HepG2 (cell line): ENCODE data around the gene OR2B2. TPM values are rescaled to one million over a fixed set of nuclear protein-coding genes. Genes with fewer than 3 reads are reported as not detected.
"Not testable (repeated sequence)": the region's sequence is repeated elsewhere in the genome, so short reads cannot be mapped to it uniquely, and the experiment has no call there.

Experiments used
- ATAC-seq: fragments of 200-7000 bp; cut with Tn5 transposase; 3 replicates; pipeline ENCODE4 v1.9.1; 2020; ENCODE audit warnings: mild to moderate bottlenecking, moderate library complexity
- BruUV-seq: library from RNA; stranded (reverse); fragments of 400-500 nt; replicated peaks from 2 replicates; lab custom pipeline; 2021; lab: Mats Ljungman, UMichigan
- CTCF ChIA-PET: fragments of 300-600 bp; formaldehyde crosslinking; extraction: SDS; loops from one replicate; lab custom pipeline; 2021; ENCODE audit warnings: low total read pairs, inconsistent platforms, low intra/inter-chr PET ratio; lab: Yijun Ruan, JAX
- POLR2A ChIA-PET: fragments of 350-600 bp; sonication (Branson Sonifier 250); formaldehyde crosslinking; loops from one replicate; lab custom pipeline; 2020; ENCODE audit warnings: antibody characterized with exemption, inconsistent platforms; lab: Yijun Ruan, JAX
- DNase-seq: peaks from one replicate; pipeline ENCODE4 v3.0.0-alpha.2; 2015; ENCODE audit warnings: low spot score
- FAIRE-seq: peaks from 3 replicates; lab custom pipeline; 2011; peaks lifted over from hg19 to GRCh38; lab: Jason Lieb, UNC
- H2AFZ ChIP-seq: one replicate; pipeline ENCODE4 v1.6.1; 2011; ENCODE audit warnings: low read length, inconsistent platforms
- H3K27ac ChIP-seq: fragments of 300-600 bp; 3 replicates; pipeline ENCODE4 v1.8.0; 2011; ENCODE audit warnings: mixed run types, mild to moderate bottlenecking, mixed read lengths, low read length, inconsistent platforms; ENCODE audit not compliant: insufficient read depth; ENCODE audit errors: extremely low read length
- H3K27me3 ChIP-seq, 2 experiments: fragments of 200-600 bp in 1 of 2; 2 replicates in 1 of 2; 3 replicates in 1 of 2; pipeline versions ENCODE4 v1.6.0 to v1.8.0; 2011; ENCODE audit warnings: low read length in 2 of 2, mild to moderate bottlenecking in 2 of 2, moderate library complexity in 2 of 2, inconsistent platforms in 1 of 2; ENCODE audit not compliant: insufficient read depth in 2 of 2, control insufficient read depth in 1 of 2
- H3K36me3 ChIP-seq, 2 experiments: fragments of 200-600 bp in 1 of 2; replicated peaks in 1 of 2; 2 replicates in 1 of 2; 3 replicates in 1 of 2; pipeline versions ENCODE4 v1.5.1 to v1.8.0; 2011; ENCODE audit warnings: low read length in 2 of 2, inconsistent platforms in 1 of 2; ENCODE audit not compliant: insufficient read depth in 2 of 2, control insufficient read depth in 1 of 2
- H3K4me1 ChIP-seq: 2 replicates; pipeline ENCODE4 v1.5.1; 2012; ENCODE audit warnings: low read length, inconsistent platforms; ENCODE audit not compliant: insufficient read depth
- H3K4me2 ChIP-seq: 2 replicates; pipeline ENCODE4 v1.6.0; 2011; ENCODE audit warnings: low read depth, low read length, inconsistent platforms
- H3K4me3 ChIP-seq, 3 experiments: fragments of 200-600 bp in 1 of 3; sonication (generic), shearing (Covaris generic) in 1 of 3; replicated peaks in 1 of 3; 2 replicates each; pipeline ENCODE4 v1.5.1; 2011 to 2016; ENCODE audit warnings: low read length in 3 of 3, inconsistent platforms in 2 of 3, low read depth in 2 of 3, mild to moderate bottlenecking in 2 of 3, control low read depth in 1 of 3, mixed read lengths in 1 of 3; ENCODE audit not compliant: insufficient read depth in 1 of 3
- H3K79me2 ChIP-seq: one replicate; pipeline ENCODE4 v1.6.1; 2011; ENCODE audit warnings: low read length, inconsistent platforms; ENCODE audit not compliant: insufficient read depth
- H3K9ac ChIP-seq: 2 replicates; pipeline ENCODE4 v1.6.0; 2011; ENCODE audit warnings: mild to moderate bottlenecking, low read depth, low read length, inconsistent platforms; ENCODE audit not compliant: insufficient read depth
- H3K9me3 ChIP-seq: 2 replicates; pipeline ENCODE4 v1.5.1; 2012; ENCODE audit warnings: mild to moderate bottlenecking, low read length
- H4K20me1 ChIP-seq: 2 replicates; pipeline ENCODE4 v1.6.0; 2011; ENCODE audit warnings: inconsistent platforms, mild to moderate bottlenecking, low read length, moderate library complexity; ENCODE audit not compliant: insufficient read depth
- EED ChIP-seq: sonication (generic); formaldehyde crosslinking; IDR thresholded peaks from 2 replicates; pipeline ENCODE4 v1.5.0; 2020; ENCODE audit warnings: mild to moderate bottlenecking, missing genetic modification reagents
- SAFB2 ChIP-seq: sonication (generic); formaldehyde crosslinking; IDR thresholded peaks from 2 replicates; pipeline ENCODE4 v1.5.1; 2020; ENCODE audit warnings: missing genetic modification reagents, low read depth, mild to moderate bottlenecking, borderline replicate concordance
- TFDP2 ChIP-seq: sonication (generic); formaldehyde crosslinking; IDR thresholded peaks from 2 replicates; pipeline ENCODE4 v1.4.0; 2020; ENCODE audit warnings: missing genetic modification reagents
- ZBTB26 ChIP-seq: IDR thresholded peaks from 2 replicates; pipeline ENCODE4 v1.6.1; 2016; ENCODE audit warnings: missing compliant biosample characterization, missing genetic modification reagents, borderline replicate concordance
- ZNF235 ChIP-seq: sonication (generic); formaldehyde crosslinking; IDR thresholded peaks from 2 replicates; pipeline ENCODE4 v1.8.1; 2023; ENCODE audit warnings: mild to moderate bottlenecking, missing genetic modification reagents, borderline replicate concordance
- ZNF24 ChIP-seq: fragments of 450-650 bp; IDR thresholded peaks from 2 replicates; pipeline ENCODE4 v1.6.1; 2017; ENCODE audit warnings: antibody characterized with exemption, mild to moderate bottlenecking
- ZNF281 ChIP-seq: sonication (generic); formaldehyde crosslinking; IDR thresholded peaks from 2 replicates; pipeline ENCODE4 v1.4.0; 2020; ENCODE audit warnings: missing genetic modification reagents, borderline replicate concordance
- ZNF773 ChIP-seq: sonication (generic); formaldehyde crosslinking; IDR thresholded peaks from 2 replicates; pipeline ENCODE4 v1.4.0; 2020; ENCODE audit warnings: missing genetic modification reagents, borderline replicate concordance
- WGBS: methylation state at CpG from one replicate; pipeline ENCODE4 v1.1.6; 2017; ENCODE audit warnings: low lambda C conversion rate; 5-methylcytosine and 5-hydroxymethylcytosine counted together
- in situ Hi-C: cut with HindIII; loops from 2 replicates; pipeline ENCODE4 v1.10.0; 2017; ENCODE audit warnings: low pct_unique_long_range_greater_than_20kb; ENCODE audit not compliant: extremely low pct_ligation_motif_present
- intact Hi-C: fragments of 100-400 bp; cut with micrococcal nuclease; formaldehyde crosslinking; loops from one replicate; pipeline ENCODE4 v1.10.0; 2022; ENCODE audit not compliant: unreplicated experiment
- polyA plus RNA-seq, 8 experiments: library from polyadenylated mRNA; depleted of rRNA in 3 of 8; stranded (reverse) in 7 of 8; unstranded in 1 of 8; fragments of >200 nt; fragmentation: Illumina TruSeq in 4 of 8; extraction: Trizol in 4 of 8; gene quantifications; 2 replicates each; pipeline versions ENCODE4 v1.2.1 to v1.2.3, GENCODE V29; 2011 to 2016; ENCODE audit warnings: low read depth in 4 of 8, missing spikeins in 1 of 8, mixed read lengths in 1 of 8; ENCODE audit not compliant: insufficient read depth in 1 of 8
- total RNA-seq, 5 experiments: library from RNA; depleted of rRNA; stranded (reverse); fragments of >200 nt; fragmentation: Illumina TruSeq; extraction: Trizol; gene quantifications; 2 replicates each; pipeline ENCODE4 v1.2.3, GENCODE V29; 2016; ENCODE audit warnings: low read depth in 1 of 5
- TF ChIP-seq, protein P1 (sequence below): sonication (generic); formaldehyde crosslinking; IDR thresholded peaks from 2 replicates; pipeline ENCODE4 v1.8.0; 2022; ENCODE audit warnings: mild to moderate bottlenecking, missing genetic modification reagents, moderate library complexity
- TF ChIP-seq, protein P2 (sequence below): sonication (generic); formaldehyde crosslinking; IDR thresholded peaks from 2 replicates; pipeline ENCODE4 v1.9.0; 2021; ENCODE audit warnings: missing genetic modification reagents, borderline replicate concordance

OR2B2 gene
- total and polyA plus RNA-seq, 2 of the 13 experiments (the other 11 are each of a cell fraction or from before 2014, with no cell fraction given) = not detected

DNA sequence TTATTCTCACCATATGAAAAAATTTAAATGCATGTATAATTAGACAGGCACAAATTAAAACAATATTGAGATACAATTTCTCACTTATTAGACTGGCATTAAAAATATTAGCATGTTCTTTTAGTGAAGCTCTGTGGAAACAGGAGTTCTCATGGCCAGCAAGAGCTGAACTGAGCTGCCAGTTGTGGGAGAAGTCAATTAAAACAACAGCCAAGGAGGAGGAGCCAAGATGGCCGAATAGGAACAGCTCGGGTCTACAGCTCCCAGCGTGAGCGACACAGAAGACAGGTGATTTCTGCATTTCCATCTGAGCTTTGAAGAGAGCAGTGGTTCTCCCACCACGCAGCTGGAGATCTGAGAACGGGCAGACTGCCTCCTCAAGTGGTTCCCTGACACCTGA is 30.9 kb upstream of the OR2B2 start:
- H3K4me1 ChIP-seq, FAIRE-seq, H3K36me3 ChIP-seq, H3K4me3 ChIP-seq, CTCF ChIA-PET, H2AFZ ChIP-seq, POLR2A ChIA-PET, H3K27ac ChIP-seq, H3K79me2 ChIP-seq, H3K4me2 ChIP-seq, H3K9ac ChIP-seq, DNase-seq, BruUV-seq, H3K9me3 ChIP-seq, H4K20me1 ChIP-seq, ATAC-seq, H3K27me3 ChIP-seq, in situ Hi-C loops, intact Hi-C loops: not testable (repeated sequence)
- 13% methylated on average over 3 of the region's 6 CpGs for WGBS

DNA sequence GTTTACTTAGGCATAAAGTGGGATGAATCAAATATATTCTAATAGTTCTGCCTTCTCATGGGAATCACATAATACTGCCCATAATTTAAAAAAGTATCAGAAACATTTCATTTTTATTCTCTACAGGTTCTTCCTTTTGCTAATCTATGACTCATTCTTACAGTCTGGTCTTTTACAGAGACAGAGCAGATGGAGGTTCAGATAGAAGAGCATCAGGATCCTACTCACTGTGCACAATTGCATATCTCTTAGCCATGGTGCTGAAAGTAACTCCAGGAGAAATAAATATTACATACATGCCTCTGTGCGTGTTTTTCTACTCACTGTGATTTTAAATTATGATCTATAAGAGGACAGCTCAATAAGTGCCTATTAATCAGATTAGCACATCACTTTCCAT is 28.6 kb upstream of the OR2B2 start:
- H3K9ac ChIP-seq = no peak overlapping the region
- intact Hi-C loops (no loop called here), in situ Hi-C loops (no loop called here)
- ChIA-PET CTCF (no interaction called here), POLR2A (no interaction called here)
- no peak overlapping the region for H3K4me2 ChIP-seq
- no peaks in the 10 kb centered on the region for H3K27me3 ChIP-seq
- no peak for DNase-seq
- WGBS = 0% methylated on average over 1 of the region's 1 CpG
- H3K9me3 ChIP-seq = no peaks in the 10 kb centered on the region
- H3K4me3 ChIP-seq = no peak overlapping the region
- no peak for FAIRE-seq
- no peak overlapping the region for H2AFZ ChIP-seq
- no peaks in the 10 kb centered on the region for H4K20me1 ChIP-seq
- no peaks in the 10 kb centered on the region for H3K79me2 ChIP-seq
- H3K4me1 ChIP-seq = no peaks in the 10 kb centered on the region
- H3K36me3 ChIP-seq = no peaks in the 10 kb centered on the region
- no TSS peak for BruUV-seq
- no peak for ATAC-seq
- no peak overlapping the region for H3K27ac ChIP-seq
- TF ChIP-seq ZBTB26 (CRISPR knock-in tag) (no peak), SAFB2 (no peak), TFDP2 (CRISPR knock-in tag) (no peak), ZNF281 (CRISPR knock-in tag) (no peak), EED (CRISPR knock-in tag) (no peak), ZNF24 (no peak), ZNF773 (CRISPR knock-in tag) (no peak), ZNF235 (CRISPR knock-in tag) (no peak)
- TF ChIP-seq, protein P1, sequence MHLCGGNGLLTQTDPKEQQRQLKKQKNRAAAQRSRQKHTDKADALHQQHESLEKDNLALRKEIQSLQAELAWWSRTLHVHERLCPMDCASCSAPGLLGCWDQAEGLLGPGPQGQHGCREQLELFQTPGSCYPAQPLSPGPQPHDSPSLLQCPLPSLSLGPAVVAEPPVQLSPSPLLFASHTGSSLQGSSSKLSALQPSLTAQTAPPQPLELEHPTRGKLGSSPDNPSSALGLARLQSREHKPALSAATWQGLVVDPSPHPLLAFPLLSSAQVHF (CRISPR knock-in tag) = no peak
- TF ChIP-seq, protein P2, sequence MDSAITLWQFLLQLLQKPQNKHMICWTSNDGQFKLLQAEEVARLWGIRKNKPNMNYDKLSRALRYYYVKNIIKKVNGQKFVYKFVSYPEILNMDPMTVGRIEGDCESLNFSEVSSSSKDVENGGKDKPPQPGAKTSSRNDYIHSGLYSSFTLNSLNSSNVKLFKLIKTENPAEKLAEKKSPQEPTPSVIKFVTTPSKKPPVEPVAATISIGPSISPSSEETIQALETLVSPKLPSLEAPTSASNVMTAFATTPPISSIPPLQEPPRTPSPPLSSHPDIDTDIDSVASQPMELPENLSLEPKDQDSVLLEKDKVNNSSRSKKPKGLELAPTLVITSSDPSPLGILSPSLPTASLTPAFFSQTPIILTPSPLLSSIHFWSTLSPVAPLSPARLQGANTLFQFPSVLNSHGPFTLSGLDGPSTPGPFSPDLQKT (CRISPR knock-in tag) = no peak
